Neural cell (in vitro differentiated cells): ENCODE results near the gene RAB4B.

Experiments
- EP300 ChIP-seq: fragments of 450-650 bp; conservative IDR thresholded peaks from 2 replicates; pipeline ENCODE4 v1.6.1; 2014; ENCODE audit warnings: antibody characterized with exemption, mild to moderate bottlenecking, moderate library complexity; ENCODE audit not compliant: poor library complexity, severe bottlenecking
- EZH2 ChIP-seq: fragments of 200-600, 300-800 bp; shearing (Covaris generic), sonication (generic); IDR thresholded peaks from 2 replicates; pipeline ENCODE4 v1.6.1; 2014; ENCODE audit warnings: antibody characterized with exemption, low read length, borderline replicate concordance, mild to moderate bottlenecking; ENCODE audit not compliant: insufficient read depth, poor library complexity, severe bottlenecking
- POLR2AphosphoS5 ChIP-seq: IDR thresholded peaks from 2 replicates; pipeline ENCODE4 v1.6.1; 2012
- RAD21 ChIP-seq: fragments of 450-650 bp; conservative IDR thresholded peaks from 2 replicates; pipeline ENCODE4 v1.6.1; 2014; ENCODE audit warnings: antibody characterized with exemption, mild to moderate bottlenecking, moderate library complexity
- SMC3 ChIP-seq: fragments of 450-650 bp; conservative IDR thresholded peaks from 2 replicates; pipeline ENCODE4 v1.6.1; 2014; ENCODE audit warnings: antibody characterized with exemption, mild to moderate bottlenecking, moderate library complexity; ENCODE audit not compliant: poor library complexity
- TAF1 ChIP-seq: IDR thresholded peaks from 2 replicates; pipeline ENCODE4 v1.6.1; 2012; ENCODE audit warnings: low read depth
- TF ChIP-seq, protein P1 (sequence below): fragments of 450-650 bp; IDR thresholded peaks from 2 replicates; pipeline ENCODE4 v1.5.1; 2014; ENCODE audit warnings: antibody characterized with exemption, mild to moderate bottlenecking, moderate library complexity; ENCODE audit not compliant: poor library complexity, severe bottlenecking
- TF ChIP-seq, protein P2 (sequence below): IDR thresholded peaks from 2 replicates; pipeline ENCODE4 v1.6.1; 2012; ENCODE audit warnings: borderline replicate concordance

DNA sequence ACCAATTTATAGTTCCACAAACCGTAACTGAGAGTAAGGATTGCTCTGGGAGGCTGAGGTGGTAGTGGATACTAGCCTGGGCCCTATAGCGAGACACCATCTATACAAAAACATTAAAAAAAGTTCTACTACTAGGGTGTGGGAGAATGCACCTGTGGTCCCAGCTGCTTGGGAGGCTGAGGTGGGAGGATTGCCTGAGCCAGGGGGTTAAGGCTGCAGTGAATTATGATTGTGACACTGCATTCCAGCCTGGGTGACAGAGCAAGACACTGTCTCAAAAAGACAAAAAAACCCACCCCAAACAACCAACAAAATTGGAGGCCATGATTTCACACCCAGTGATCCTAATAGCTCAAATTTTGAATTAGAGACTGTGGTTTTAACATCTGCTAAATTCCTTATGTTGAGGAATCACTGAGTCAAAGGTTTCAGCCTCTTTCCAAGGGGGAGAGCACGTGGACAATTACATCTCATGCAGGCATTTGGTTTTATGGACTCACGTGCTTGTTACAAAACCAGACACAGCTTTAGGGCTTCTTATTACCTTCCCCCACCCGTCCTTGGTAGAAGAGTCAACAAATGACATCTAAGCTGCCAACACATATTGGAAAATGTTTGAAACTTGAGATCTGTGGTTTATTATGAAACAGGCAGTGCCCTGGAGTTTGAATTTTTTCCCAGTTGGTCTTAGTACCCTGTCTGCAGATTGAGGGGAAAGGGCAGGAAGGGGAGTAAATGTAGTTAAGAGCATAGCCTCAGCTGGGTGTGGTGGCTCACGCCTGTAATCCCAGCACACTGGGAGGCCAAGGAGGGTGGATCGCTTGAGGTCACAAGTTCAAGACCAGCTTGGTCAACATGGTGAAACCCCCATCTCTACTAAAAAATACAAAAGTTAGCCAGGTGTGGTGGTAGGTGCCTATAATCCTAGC, 53.7 kb downstream of the RAB4B start:
- TF ChIP-seq, protein P1, sequence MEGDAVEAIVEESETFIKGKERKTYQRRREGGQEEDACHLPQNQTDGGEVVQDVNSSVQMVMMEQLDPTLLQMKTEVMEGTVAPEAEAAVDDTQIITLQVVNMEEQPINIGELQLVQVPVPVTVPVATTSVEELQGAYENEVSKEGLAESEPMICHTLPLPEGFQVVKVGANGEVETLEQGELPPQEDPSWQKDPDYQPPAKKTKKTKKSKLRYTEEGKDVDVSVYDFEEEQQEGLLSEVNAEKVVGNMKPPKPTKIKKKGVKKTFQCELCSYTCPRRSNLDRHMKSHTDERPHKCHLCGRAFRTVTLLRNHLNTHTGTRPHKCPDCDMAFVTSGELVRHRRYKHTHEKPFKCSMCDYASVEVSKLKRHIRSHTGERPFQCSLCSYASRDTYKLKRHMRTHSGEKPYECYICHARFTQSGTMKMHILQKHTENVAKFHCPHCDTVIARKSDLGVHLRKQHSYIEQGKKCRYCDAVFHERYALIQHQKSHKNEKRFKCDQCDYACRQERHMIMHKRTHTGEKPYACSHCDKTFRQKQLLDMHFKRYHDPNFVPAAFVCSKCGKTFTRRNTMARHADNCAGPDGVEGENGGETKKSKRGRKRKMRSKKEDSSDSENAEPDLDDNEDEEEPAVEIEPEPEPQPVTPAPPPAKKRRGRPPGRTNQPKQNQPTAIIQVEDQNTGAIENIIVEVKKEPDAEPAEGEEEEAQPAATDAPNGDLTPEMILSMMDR: no peak
- TF ChIP-seq EZH2: no peak
- TF ChIP-seq RAD21: no peak
- TF ChIP-seq, protein P2, sequence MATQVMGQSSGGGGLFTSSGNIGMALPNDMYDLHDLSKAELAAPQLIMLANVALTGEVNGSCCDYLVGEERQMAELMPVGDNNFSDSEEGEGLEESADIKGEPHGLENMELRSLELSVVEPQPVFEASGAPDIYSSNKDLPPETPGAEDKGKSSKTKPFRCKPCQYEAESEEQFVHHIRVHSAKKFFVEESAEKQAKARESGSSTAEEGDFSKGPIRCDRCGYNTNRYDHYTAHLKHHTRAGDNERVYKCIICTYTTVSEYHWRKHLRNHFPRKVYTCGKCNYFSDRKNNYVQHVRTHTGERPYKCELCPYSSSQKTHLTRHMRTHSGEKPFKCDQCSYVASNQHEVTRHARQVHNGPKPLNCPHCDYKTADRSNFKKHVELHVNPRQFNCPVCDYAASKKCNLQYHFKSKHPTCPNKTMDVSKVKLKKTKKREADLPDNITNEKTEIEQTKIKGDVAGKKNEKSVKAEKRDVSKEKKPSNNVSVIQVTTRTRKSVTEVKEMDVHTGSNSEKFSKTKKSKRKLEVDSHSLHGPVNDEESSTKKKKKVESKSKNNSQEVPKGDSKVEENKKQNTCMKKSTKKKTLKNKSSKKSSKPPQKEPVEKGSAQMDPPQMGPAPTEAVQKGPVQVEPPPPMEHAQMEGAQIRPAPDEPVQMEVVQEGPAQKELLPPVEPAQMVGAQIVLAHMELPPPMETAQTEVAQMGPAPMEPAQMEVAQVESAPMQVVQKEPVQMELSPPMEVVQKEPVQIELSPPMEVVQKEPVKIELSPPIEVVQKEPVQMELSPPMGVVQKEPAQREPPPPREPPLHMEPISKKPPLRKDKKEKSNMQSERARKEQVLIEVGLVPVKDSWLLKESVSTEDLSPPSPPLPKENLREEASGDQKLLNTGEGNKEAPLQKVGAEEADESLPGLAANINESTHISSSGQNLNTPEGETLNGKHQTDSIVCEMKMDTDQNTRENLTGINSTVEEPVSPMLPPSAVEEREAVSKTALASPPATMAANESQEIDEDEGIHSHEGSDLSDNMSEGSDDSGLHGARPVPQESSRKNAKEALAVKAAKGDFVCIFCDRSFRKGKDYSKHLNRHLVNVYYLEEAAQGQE: no peak
- TF ChIP-seq POLR2AphosphoS5: no peak
- TF ChIP-seq EP300: no peak
- TF ChIP-seq TAF1: no peak
- no peak for TF ChIP-seq SMC3
